Hippocampal formation (tissue), 2 donors: ENCODE results near the gene THSD4.

Source experiments
- DNase-seq, 2 donors: peaks; one replicate each; lab custom pipeline; 2025; lab: John Stamatoyannopoulos, UW

The THSD4 gene

DNA sequence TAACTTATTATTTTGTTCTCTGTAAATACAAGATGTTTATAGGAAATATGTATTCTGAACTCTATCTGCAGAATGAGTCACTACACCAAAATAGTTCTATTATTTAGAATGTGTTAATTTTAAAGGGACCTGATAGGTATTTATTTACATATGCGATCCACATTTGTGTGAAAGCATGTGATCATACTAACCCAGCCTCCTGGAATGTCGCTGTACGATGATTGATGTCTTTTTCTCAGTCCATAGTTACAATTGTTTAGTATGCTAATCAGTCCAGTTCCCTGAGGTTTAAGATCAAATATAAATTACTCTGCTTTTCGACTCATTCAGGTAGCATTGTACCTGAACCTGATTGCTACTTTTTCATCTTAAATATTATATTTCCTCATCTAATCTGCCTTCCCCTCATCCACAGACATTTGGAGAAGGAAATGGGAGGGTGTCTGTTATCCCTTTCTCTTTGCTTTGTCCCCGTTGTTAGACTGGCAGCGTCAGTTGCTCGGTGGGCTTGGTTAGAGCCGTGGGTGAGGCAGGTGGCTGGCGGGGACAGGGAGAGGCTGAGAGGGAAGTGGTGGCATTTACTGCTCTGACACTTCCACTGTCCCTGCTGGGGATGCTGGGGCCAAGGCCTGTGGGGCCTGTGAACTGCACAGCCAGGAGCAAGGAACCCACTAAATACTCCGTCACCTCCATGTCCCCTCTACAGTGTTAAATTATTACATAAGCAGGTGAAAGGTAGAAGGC, 667.3 kb downstream of the THSD4 start:
- no peak for DNase-seq

DNA sequence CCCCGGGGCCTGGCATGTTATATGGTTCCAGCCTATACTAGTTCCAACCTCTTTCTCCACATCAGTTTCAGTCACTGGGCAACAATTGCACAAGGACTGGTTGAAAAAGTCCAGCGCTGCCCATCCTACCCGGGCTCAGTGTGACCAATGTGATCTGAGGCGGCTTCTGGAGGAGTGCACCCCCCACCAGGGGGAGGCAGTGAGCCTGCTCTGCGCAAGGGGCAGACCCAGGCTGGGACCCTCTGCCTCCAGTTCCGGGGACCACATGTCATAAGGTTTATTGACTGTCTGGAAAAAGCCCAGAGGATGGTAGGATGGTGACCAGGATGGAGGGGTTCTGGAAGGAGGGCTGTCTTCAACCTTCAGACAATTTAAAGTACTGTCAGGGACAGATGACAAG, 669.4 kb downstream of the THSD4 start:
- DNase-seq, result no peak

DNA sequence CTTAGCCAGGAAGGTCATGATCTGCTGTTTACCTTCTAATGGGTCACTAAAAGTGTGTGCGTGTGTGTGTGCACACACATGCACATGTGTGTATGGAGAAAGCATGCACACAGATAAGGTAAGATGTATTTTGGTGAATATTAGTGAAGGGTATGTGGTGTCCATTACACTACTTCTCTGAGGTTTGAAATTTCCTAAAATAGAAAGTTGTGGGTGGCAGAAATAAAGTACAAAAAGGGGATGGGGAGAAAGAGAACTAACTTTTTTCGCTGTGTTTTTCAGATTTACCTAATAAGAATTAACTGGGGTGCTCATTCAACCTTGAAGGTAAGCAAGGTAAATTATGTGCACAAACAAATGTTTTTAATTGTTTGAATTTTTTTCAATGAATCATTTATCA, 670.7 kb downstream of the THSD4 start:
- DNase-seq, result no peak

DNA sequence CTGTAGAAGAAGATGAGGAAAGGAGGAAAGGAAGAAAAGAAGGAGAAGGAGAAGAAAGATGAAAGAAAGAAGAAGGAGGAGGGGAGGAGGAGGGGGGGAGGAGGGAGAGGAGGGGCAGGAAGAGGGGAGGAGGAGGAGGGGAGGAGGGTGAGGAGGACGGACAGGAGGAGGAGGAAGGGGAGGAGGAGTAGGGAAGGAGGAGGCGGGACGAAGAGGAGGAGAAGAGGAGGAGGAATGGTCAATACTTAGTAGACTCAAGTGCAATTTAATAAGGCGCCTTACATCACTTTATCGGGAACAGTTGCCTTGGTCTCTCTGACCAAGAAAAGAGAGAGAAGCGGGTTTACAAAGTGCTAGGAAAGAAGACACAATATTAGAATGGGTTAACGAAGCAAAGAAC, 671.4 kb downstream of the THSD4 start:
- DNase-seq, result no peak

DNA sequence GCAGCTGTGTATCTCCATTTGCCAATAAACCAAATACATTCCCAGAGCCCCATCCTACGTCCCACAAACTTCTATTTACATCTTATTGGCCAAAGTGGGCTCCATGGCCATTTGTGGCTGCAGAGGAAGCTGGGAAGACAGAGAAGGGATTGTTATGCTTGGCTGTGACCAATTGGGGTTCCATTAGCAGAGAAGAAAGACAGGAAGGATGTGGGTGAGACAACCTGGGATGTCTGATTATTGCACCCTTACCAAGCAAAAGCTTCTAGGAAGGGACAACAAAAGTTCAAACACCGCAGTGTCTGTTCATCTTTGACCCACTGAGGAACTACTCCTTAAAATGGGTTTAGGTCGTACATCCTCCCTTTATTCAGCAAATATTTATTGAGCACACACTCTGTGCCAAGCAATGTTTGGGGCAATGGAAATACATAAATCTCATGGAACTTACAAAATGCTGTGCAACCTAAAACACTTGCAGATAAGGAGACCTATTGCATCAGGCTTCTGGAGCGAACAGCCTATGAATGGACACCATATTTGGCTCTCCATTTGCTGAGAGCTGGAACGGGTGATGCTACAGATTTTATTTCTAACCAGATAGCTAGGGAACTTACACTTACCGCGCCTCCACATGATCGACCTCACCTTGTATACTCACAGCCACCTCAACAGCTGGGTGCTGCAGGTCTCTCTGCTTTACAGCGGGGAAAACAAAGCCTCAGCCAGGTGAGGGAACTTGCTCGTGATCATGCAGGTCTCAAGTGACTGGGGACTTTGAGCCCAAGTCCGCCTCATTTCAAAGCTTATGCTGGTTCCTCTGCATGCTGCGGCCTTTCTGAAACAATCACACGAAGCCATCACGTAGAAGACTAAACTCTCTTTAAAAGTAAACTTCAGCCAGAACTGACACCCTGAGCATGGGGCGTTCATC, 673.6 kb downstream of the THSD4 start:
- DNase-seq, result no peak

DNA sequence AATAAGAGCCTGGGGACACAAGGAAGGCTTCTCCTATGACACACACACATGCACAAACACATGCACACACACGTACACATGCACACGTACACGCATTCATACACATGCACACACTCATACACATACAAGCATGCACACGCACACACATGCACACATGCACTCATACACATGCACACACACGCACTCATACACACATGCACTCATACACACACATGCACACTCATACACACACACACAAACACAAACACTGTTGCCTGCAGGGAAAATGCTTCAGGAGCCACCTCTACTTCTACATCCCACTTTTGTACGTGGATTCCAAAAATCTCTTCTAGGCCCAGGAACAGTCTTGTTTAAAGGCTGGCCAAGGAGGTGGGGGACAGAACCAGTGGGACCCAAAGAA, 674.3 kb downstream of the THSD4 start:
- DNase-seq, result no peak

DNA sequence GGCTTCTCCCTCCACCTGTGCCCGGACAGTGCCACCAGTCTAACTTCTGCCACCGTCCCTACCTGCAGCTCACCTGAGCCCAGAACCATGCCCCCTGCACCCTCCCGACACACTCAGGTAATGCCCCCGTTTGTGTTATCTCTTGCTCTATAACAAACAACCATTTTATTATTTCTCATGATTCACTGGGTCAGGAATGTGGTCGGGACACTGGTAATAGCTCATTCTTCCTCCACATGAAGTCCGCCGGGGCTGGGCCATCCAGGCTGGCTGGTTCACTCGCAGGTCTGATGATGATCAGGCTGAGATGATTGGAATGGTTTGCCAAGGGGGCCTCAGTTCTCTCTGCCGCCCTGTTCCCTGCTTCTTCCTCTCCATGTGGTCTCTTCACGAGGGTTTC, 674.8 kb downstream of the THSD4 start:
- no peak for DNase-seq

DNA sequence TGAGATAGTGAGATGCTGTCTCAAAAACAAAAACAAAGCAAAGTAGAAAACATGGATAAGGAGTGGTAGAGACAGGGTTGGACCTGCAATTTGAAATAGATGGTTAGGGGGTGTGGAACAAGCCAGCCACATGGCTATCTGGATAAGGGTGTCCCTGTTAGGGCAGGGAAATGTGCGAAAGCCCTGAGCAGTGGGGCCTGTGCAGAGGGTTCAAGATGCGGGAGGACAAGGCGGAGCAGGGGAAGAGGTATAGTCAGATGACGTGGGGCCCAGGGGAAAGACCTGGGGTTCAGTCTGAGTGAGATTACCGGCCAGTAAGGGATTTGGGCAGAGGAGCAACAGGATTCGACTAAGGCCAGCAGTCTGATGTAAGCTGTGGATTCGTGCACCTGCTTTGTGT, 676.7 kb downstream of the THSD4 start:
- DNase-seq, result no peak

DNA sequence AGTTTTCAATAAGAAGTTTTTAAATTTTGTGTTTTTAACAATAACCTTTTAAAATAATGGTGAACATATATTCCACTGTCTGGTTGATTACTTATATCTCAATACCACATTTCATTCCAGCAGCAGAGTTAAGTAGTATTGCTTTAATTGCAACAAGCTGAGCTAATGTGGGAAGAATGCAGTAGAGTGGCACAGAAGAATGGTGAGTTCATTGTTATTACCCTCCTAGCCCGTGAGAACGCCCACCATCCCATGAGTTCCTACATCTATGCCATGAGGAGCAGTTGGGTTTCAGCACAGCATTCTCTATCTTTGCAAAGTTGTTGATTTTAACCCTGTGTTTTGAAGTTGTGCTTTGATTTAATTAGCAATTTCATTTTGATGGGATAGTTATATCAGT, 677.2 kb downstream of the THSD4 start:
- no peak for DNase-seq

DNA sequence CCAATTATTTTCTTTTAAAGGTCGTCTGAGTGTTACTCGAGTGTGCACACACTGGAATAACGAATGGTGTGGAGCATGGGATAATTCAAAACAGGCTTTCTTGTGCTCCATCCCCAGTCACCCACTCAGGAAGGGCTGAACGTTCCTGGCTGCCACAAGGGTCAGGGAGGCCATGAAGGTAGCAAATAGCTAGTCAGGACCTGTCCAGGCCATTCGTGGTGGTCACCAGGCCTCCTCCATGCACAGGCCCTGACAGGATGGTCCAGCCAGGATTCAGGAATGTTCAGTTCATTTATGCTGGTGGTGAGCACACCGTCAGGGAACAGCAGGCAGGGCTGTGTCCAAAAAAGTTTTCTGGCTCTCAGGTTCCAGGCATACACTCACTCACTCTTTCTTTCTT, 683.4 kb downstream of the THSD4 start:
- no peak for DNase-seq

DNA sequence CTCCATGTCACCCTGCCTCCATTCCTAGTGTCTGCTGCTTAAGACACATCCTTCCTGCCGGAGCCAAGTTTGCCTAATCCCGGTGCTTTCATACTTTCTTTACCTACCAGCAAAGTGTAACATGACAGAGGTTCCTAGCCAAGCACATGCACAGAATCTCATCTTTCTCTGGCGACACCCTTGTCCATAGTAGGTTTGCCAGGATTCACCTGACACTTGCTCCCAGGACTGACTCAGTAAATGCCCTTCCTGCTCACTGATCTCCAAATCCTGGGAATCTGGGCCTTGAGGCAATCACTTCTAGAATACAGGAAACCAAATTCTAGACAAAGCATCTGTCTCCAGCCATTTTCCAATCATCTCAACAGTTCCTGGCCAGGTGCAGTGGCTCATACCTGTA, 684.9 kb downstream of the THSD4 start:
- DNase-seq, result no peak

DNA sequence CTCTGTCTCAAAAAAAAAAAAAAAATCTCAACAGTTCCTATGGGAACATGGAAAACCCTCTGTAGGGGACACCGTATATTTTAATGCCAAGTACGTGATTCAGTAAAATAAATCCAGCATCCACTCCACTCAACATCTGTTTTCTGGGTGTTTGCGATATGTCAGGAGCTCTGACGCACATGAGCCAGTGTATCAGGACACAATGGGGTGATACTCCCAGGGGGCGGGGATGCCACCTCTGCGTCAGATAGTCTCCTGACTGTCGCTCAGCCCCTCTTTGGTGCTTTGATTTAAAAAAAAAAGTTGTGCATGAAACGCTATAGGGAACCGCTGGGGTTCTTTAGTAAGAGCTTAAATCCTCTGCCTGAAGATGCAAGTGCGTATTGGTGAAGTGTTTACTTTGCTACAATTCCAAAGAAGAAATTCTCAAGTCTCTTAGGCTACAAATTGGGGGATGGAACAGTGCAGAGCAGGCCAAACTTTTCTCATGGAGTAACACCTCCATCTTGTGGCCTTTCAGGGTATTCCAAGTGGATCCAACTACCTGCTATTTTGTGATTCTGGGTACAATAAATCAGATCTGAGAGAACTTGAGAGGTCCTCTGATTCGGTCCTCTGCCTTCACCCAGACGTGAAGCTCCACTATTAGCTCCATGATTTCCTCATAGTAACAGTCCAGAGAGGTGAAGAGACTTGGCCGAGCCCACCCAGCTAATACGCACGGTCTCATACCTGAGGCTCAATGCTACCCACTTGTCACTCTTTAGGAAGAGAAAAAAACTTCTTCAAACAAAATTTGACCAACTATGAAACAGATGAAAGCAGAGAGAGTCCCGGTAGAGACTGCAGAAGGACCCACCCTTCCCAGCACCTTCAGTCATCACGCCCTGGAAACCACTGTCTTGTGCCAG, 685.8 kb downstream of the THSD4 start:
- peak in 1 of 2 donors; percentile 56 for DNase-seq

DNA sequence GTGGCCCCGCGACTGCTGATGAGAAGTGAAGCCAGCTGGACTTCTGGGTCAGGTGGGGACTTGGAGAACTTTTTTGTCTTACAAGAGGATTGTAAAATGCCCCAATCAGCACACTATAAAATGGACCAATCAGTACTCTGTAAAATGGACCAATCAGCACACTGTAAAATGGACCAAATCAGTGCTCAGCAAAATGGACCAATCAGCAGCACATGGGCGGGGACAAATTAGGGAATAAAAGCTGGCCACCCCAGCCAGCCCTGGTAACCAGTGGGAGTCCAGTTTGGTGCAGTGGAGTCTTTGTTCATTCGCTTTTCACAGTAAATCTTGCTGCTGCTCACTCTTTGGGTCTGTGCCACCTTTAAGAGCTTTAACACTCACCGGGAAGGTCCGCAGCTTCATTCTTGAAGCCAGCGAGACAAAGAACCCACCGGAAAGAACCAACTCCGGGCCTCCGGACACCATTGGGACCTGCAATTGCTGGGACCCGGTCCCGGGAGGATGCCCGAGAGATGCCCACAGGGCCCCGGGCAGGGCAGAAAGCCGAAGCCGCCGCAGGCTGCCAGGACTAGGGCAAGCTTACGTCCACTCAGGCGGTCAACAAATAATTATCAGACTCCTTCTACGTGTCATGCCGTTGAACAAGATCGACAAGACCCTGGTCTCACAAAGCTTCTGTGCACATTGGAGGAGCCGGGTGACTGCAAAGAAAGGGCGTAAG, 686.8 kb downstream of the THSD4 start:
- DNase-seq, result no peak

DNA sequence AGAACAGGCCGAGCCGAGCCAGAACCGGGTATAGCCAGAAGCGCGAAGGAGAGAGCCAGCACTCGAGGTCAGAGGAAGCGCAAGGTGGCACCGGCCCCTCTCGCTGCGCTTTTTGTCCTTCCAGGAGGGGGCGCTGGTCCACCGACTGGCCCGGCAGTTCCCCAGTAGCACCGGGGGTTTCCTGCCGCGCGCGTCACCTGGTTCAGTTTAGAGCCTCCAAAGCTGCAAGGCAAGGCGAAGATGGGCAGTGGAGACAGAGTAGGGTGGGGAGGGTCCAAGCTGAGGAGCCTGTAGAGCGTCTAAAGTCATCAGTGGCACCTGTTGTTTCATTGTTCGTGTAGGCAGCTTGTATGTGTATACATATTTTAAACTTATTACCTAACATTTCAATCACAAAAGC, 687.5 kb downstream of the THSD4 start:
- no peak for DNase-seq

DNA sequence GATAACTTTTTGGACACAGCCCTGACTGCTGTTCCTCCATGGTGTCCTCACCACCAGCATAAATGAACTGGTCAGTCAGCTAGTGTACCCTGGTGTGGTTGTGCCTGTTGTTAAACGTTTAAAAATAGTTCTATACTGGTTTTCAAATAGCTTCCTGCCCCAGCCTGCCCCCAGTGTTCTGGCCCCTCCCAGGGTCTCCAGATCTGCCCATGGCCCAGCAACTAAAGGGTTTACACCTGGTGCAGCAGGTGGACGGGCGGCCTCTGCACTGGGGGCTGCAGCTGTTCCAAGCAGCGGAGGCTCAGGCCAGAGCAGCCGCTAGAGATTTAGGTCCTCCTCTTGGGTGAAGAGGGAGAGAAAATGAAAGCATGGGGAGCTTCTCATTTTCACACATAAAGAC, 689.0 kb downstream of the THSD4 start:
- DNase-seq, result no peak

DNA sequence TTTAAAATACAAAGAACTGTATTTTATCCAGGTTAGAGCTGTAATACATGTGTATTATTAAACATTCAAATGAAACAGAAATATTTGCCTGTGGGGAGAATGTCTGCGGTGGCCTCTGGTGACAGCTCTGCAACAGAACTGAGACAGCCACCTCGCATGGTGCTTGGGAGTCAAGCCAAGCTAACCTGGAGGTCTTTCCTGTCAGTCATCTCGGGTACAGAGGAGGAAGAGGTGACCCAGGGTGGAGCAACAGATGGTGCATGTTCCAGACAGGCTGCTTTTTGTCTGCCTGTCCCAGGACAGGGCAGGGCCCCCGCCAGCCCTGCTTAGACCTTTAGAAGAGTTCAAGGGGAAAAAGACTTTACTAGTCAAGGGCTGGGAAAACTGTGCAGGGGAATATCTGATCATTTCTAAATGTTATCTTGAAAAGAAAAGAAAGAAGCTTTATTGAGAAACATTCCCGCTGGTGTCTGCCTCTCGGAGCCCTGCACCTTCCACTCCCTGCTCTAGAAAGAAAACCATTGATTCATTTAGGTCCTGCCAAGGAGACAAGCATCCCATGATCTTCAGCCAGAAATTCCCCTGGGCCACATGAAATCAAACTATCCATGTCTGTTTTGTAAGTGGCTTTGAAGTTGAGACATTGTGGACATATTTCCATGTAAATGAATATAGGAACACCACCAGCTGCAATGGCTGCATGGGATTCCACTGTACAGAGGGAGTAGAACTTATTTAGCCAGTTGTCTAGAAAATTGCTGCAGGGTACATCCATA, 689.6 kb downstream of the THSD4 start:
- DNase-seq, result no peak

DNA sequence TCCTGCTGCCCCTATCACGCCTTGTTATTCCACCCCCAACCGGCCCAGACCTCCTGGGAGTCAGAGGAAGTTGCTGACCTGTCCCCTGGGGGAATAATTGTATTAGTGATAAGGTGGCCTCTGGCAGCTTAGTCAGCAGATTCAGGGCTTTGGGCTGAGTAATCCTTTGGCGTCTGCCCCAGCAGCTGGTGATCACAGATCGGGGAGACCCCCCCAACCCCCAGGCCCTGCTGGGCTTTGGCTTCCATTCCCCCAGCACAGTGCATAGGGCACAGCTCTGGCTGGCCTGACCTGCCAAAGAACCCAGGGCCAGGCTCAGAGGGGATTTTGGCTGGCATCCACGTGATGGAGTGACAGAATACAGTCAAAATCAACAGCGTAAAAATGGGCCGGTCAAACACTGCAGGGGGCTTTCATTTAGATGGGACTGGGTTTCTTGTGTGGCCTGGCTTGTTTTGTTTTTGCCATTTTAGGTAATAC, 691.2 kb downstream of the THSD4 start:
- no peak for DNase-seq

DNA sequence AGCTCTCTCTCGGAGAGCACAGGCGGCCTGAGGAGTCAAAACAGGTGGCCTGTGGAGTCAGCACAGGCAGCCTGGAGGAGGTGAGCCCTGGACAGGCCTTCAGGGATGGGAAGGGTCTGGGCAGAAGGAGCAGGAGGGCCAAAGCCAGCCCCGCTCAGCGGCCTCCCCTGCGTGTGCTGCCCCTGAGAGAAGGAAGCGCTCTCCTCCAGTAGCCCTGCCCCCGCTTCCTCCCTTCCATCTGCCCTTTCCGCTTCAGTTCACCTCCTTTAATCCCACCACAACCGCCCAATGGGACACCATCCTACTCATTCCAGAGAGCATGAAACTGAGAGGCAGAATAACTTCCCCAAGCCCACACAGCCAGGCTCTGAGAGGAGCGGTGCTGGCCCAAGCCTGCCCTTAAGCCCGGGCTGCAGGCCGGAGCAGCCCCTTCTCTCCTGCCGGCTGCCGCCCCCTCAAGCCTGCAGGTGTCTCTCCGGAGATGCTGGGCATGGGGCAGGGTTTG, 691.9 kb downstream of the THSD4 start:
- DNase-seq, result no peak

DNA sequence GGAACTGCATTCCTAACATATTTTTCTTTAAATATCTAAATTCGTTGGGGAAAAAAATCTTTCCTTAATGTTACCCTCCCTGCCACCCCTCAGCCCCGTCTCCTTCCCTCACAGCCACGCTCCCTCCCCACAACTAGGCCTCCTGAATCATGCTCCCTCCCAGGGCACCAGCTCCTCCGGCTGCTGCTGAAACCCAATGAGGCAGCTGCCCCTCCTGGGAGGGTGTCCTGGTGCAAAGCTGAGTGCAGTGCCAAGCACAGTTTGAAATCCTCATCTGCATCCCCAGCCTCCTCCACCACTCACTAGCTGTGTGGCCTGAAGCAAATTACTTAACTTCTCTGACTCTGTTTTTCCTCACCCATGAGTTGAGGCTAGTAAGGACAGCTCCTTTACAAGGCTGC, 692.4 kb downstream of the THSD4 start:
- no peak for DNase-seq

DNA sequence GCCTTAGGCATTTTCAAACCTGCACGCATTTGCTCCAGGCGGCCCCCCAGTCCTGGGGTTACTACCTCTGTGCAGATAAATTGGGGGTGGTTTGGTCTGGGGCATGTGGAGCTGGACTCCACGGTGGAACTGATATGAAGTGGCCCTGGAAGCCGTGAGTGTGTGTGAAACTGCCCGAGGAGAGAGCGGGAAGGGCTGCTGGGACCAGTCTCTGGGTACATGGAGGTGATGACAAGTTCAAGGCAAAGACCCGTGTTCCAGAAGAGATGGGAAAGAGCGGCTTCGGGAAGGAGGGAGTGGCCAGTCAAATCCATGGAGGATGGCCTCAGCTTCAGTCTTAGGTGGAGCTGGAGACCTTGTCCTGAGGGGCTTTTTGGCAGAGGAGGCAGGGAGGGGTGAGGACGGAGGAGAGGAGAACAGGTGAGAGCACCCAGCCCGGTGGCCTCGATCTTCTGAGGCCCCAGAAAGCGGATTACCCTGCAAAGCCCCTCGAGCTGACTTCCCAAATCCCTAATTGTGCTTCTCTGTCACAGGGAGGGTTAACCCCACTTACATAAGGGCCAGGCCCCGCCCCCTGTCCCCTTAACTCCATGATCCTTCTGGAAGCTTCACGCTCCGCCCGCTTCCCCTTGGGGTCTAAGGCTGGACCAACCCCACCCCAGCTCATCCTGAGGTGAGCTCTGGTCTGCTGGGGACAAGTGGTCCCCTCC, 693.2 kb downstream of the THSD4 start:
- no peak for DNase-seq
